Measurements from ENCODE around the gene CXorf58. TPM values are rescaled to one million over a fixed set of nuclear protein-coding genes. Genes with fewer than 3 reads are reported as not detected.

CXorf58 gene
- total and polyA plus RNA-seq, 2 of the 13 experiments (the other 11 are each of a cell fraction or from before 2014, with no cell fraction given): not detected

DNA sequence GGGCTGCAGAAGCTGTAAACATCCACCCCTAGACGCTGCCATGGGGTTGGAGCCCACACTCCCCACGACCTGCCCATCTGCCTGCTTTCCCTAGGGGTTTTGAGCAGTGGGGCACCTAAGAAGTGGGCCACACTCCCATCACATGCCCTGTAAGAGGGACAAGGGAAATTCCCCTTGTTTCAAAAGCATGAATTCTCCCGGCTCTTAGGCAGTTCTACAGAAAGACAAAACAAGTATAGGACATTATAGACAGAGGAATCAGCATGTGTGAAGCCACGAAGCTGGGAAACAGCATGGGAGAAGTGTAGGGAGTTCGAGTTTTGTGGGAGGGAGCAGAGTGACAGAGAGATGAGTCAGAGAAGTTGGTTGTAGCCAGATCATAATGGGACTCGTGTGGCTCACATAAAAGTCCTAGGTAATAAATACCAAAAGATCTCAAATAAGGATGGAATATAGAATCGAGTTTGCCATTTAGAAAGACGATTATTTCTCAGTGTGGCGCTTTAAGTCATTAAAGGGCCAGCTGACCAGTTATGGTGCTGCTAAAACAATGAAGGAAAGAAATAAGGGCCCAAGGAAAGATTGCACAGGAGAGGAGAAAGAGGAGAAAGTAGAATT is 24.0 kb upstream of the CXorf58 start (continued):
- TF ChIP-seq NRL (CRISPR knock-in tag; IDR thresholded peaks at IDR 0.05; ENCODE audit: borderline replicate concordance) (no peak), FOSL2 (CRISPR knock-in tag; IDR thresholded peaks at IDR 0.05) (peak; percentile 63), REXO4 (CRISPR knock-in tag; IDR thresholded peaks at IDR 0.05; ENCODE audit: borderline replicate concordance) (no peak)
- TF ChIP-seq, protein P1, sequence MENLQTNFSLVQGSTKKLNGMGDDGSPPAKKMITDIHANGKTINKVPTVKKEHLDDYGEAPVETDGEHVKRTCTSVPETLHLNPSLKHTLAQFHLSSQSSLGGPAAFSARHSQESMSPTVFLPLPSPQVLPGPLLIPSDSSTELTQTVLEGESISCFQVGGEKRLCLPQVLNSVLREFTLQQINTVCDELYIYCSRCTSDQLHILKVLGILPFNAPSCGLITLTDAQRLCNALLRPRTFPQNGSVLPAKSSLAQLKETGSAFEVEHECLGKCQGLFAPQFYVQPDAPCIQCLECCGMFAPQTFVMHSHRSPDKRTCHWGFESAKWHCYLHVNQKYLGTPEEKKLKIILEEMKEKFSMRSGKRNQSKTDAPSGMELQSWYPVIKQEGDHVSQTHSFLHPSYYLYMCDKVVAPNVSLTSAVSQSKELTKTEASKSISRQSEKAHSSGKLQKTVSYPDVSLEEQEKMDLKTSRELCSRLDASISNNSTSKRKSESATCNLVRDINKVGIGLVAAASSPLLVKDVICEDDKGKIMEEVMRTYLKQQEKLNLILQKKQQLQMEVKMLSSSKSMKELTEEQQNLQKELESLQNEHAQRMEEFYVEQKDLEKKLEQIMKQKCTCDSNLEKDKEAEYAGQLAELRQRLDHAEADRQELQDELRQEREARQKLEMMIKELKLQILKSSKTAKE (CRISPR knock-in tag; IDR thresholded peaks at IDR 0.05; ENCODE audit: borderline replicate concordance): no peak
- TF ChIP-seq, protein P2, sequence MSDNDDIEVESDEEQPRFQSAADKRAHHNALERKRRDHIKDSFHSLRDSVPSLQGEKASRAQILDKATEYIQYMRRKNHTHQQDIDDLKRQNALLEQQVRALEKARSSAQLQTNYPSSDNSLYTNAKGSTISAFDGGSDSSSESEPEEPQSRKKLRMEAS (IDR thresholded peaks at IDR 0.05): 0 out of 2 replicates have a peak, but pooled peaks have one; percentile 26

DNA sequence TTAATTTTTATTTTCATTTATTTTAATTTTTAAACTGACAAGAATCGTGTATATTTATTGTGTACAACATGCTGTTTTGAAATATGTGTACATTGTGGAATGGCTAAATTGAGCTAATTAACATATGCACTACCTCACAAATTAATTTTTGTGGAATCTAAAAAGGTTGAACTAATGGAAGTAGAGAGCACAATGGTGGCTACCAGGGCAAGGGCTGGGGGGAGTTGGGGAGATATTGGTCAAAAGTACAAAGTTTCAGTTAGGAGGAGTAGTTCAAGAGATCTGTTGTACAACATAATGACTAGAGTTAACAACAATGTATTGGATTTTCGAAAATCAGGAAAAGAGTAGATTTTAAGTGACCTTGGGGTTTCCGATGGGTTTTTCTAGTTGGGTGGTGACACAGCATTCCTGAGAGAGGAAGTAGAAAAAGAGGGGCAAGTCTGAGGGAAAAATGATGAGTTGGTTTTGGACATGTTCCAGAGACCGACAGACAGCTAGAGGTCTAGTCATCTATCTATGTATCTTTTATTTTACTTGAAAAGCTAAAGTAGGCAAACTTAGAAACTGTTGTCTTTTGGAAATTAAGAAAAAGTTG is 23.3 kb upstream of the CXorf58 start:
- peak; percentile 49; the same call in 1 of the 3 replicates for ATAC-seq
- in situ Hi-C loops (cut with HindIII; ENCODE audit: extremely low pct_ligation_motif_present, low pct_unique_long_range_greater_than_20kb) (no loop called here), intact Hi-C loops (cut with micrococcal nuclease; ENCODE audit: unreplicated experiment) (no loop called here)
- H2AFZ ChIP-seq (ENCODE audit: low read length): no peak overlapping the region
- peak; percentile 57 for DNase-seq (ENCODE audit: low spot score)
- ChIA-PET CTCF (ENCODE audit: low intra/inter-chr PET ratio, low total read pairs) (no interaction called here), POLR2A (interaction anchor here (1.2 to 2.7 kb wide), 2 partner anchors 17 to 102 kb away, joined by 4 to 6 read pairs; partner anchors contain the start of gene SAT1)
- no peaks in the 10 kb centered on the region for H3K79me2 ChIP-seq (ENCODE audit: insufficient read depth, low read length)
- peak overlapping the region; percentile 12; the same call in 1 of the 2 replicates for H3K4me2 ChIP-seq (ENCODE audit: low read depth, low read length)
- H3K36me3 ChIP-seq (replicated peaks in 1 of 2; ENCODE audit: control insufficient read depth in 1 of 2, insufficient read depth in 2 of 2, low read length in 2 of 2): no peaks in the 10 kb centered on the region
- 24% methylated on average over 4 of the region's 4 CpGs for WGBS (ENCODE audit: low lambda C conversion rate)
- H3K27me3 ChIP-seq (ENCODE audit: control insufficient read depth in 1 of 2, insufficient read depth in 2 of 2, low read length in 2 of 2): no peaks in the 10 kb centered on the region
- peak; percentile 46 for FAIRE-seq
- H4K20me1 ChIP-seq (ENCODE audit: insufficient read depth, low read length): no peaks in the 10 kb centered on the region
- H3K9ac ChIP-seq (ENCODE audit: insufficient read depth, low read depth, low read length): no peak overlapping the region
- no peak overlapping the region for H3K4me3 ChIP-seq (replicated peaks in 1 of 3; ENCODE audit: insufficient read depth in 1 of 3, low read depth in 2 of 3, low read length in 3 of 3)
- H3K9me3 ChIP-seq (ENCODE audit: low read length): no peaks in the 10 kb centered on the region
- peak overlapping the region; percentile 57 for H3K27ac ChIP-seq (ENCODE audit: extremely low read length, insufficient read depth, low read length)
- no TSS peak for BruUV-seq (replicated peaks)
- H3K4me1 ChIP-seq (ENCODE audit: insufficient read depth, low read length): peaks cover 39% of the 10 kb centered on the region
- TF ChIP-seq MAFK (conservative IDR thresholded peaks at IDR 0.05 in 1 of 2, IDR thresholded peaks at IDR 0.05 in 1 of 2; ENCODE audit: low read length in 2 of 2): peak; percentile 15 to 21; a peak in 1 of 4 replicates
- TF ChIP-seq SOX5 (CRISPR knock-in tag; IDR thresholded peaks at IDR 0.05; ENCODE audit: borderline replicate concordance): 0 out of 2 replicates have a peak, but pooled peaks have one; percentile 16
- no peak for TF ChIP-seq SSRP1 (CRISPR knock-in tag; IDR thresholded peaks at IDR 0.05)
- TF ChIP-seq, protein P3, sequence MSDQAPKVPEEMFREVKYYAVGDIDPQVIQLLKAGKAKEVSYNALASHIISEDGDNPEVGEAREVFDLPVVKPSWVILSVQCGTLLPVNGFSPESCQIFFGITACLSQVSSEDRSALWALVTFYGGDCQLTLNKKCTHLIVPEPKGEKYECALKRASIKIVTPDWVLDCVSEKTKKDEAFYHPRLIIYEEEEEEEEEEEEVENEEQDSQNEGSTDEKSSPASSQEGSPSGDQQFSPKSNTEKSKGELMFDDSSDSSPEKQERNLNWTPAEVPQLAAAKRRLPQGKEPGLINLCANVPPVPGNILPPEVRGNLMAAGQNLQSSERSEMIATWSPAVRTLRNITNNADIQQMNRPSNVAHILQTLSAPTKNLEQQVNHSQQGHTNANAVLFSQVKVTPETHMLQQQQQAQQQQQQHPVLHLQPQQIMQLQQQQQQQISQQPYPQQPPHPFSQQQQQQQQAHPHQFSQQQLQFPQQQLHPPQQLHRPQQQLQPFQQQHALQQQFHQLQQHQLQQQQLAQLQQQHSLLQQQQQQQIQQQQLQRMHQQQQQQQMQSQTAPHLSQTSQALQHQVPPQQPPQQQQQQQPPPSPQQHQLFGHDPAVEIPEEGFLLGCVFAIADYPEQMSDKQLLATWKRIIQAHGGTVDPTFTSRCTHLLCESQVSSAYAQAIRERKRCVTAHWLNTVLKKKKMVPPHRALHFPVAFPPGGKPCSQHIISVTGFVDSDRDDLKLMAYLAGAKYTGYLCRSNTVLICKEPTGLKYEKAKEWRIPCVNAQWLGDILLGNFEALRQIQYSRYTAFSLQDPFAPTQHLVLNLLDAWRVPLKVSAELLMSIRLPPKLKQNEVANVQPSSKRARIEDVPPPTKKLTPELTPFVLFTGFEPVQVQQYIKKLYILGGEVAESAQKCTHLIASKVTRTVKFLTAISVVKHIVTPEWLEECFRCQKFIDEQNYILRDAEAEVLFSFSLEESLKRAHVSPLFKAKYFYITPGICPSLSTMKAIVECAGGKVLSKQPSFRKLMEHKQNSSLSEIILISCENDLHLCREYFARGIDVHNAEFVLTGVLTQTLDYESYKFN (CRISPR knock-in tag; conservative IDR thresholded peaks at IDR 0.05): peak; percentile 22; the same call in 1 of the 2 replicates
- TF ChIP-seq, protein P4, sequence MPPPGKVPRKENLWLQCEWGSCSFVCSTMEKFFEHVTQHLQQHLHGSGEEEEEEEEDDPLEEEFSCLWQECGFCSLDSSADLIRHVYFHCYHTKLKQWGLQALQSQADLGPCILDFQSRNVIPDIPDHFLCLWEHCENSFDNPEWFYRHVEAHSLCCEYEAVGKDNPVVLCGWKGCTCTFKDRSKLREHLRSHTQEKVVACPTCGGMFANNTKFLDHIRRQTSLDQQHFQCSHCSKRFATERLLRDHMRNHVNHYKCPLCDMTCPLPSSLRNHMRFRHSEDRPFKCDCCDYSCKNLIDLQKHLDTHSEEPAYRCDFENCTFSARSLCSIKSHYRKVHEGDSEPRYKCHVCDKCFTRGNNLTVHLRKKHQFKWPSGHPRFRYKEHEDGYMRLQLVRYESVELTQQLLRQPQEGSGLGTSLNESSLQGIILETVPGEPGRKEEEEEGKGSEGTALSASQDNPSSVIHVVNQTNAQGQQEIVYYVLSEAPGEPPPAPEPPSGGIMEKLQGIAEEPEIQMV (CRISPR knock-in tag; IDR thresholded peaks at IDR 0.05; ENCODE audit: low read depth): no peak
- peak; percentile 39; the same call in 1 of the 2 replicates for TF ChIP-seq HNF4A (CRISPR knock-in tag; IDR thresholded peaks at IDR 0.05)
- TF ChIP-seq, protein P5, sequence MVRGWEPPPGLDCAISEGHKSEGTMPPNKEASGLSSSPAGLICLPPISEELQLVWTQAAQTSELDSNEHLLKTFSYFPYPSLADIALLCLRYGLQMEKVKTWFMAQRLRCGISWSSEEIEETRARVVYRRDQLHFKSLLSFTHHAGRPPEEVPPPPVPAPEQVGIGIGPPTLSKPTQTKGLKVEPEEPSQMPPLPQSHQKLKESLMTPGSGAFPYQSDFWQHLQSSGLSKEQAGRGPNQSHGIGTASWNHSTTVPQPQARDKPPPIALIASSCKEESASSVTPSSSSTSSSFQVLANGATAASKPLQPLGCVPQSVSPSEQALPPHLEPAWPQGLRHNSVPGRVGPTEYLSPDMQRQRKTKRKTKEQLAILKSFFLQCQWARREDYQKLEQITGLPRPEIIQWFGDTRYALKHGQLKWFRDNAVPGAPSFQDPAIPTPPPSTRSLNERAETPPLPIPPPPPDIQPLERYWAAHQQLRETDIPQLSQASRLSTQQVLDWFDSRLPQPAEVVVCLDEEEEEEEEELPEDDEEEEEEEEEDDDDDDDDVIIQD (CRISPR knock-in tag; IDR thresholded peaks at IDR 0.05; ENCODE audit: low read depth): peak; percentile 55; the same call in 1 of the 2 replicates
